ENCODE results near the gene DDIT4.
A peak's percentile ranks its signal among the peaks of the same experiment; 100 is the strongest.

DNA sequence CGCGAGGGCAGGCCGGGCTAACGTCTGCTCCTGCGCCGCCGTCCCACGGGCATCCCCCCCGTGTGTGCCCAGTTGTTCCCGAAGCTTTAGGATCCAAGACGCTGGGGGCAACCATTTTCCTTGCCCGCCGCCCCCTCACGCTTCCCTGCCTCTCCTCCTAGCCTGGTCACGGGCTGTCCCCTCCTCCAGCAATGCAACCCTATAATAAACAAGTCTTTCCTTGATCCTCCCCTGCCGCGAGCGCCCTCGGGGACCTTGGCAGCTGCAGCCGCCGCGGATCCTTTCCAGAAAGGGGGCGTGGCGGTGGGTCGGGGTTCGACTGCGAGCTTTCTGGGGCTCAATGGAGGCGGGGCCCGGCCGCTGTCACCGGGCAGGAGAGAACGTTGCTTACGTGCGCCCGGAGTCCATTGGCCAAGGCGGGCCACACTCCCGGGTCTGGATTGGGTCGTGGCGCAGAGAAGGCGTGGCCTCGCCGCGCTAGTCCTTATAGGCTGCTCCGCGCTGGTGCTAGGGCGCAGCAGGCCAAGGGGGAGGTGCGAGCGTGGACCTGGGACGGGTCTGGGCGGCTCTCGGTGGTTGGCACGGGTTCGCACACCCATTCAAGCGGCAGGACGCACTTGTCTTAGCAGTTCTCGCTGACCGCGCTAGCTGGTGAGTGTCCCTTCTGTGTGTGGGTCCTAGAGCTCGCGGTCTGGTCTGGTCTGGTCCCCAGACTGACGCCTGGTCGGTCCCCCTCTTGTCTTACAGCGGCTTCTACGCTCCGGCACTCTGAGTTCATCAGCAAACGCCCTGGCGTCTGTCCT is at the start of gene DDIT4:
- TF ChIP-seq CTCF (IDR thresholded peaks at IDR 0.05) (no peak), POLR2A (IDR thresholded peaks at IDR 0.05) (peak; percentile 99 to 100)
